Thyroid gland (tissue), 4 donors: ENCODE results near the gene NLRX1. TPM values are rescaled to one million over a fixed set of nuclear protein-coding genes. Genes with fewer than 3 reads are reported as not detected.

Source experiments
- DNase-seq, 2 donors: peaks; one replicate each; pipeline ENCODE4 v3.0.0-alpha.2; 2019
- H3K27ac ChIP-seq, 3 donors: fragments of 200-600 bp; sonication (generic); 1 replicate in 2 of 3; 2 replicates in 1 of 3; pipeline ENCODE4 v1.5.1; 2016 to 2019; ENCODE audit warnings: mild to moderate bottlenecking in 1 of 3, moderate library complexity in 1 of 3
- H3K27me3 ChIP-seq: fragments of 200-600 bp; sonication (generic); one replicate; pipeline ENCODE4 v1.5.1; 2019
- H3K36me3 ChIP-seq, 2 donors: fragments of 200-600 bp; sonication (generic); one replicate each; pipeline ENCODE4 v1.5.1; 2016 to 2019
- H3K4me1 ChIP-seq, 2 donors: fragments of 200-600 bp; sonication (generic); one replicate each; pipeline ENCODE4 v1.5.1; 2017 to 2019
- H3K4me3 ChIP-seq, 3 donors: fragments of 200-600 bp; sonication (generic); replicated peaks in 1 of 3; 1 replicate in 2 of 3; 2 replicates in 1 of 3; pipeline ENCODE4 v1.5.1; 2016; ENCODE audit warnings: mild to moderate bottlenecking in 1 of 3
- H3K9me3 ChIP-seq: fragments of 200-600 bp; sonication (generic); one replicate; pipeline ENCODE4 v1.5.1; 2017
- CTCF ChIP-seq, 6 experiments: fragments of 200-600 bp in 3 of 6; fragments of 450-650 bp in 3 of 6; sonication (generic) in 3 of 6; IDR thresholded peaks; one replicate each; pipeline ENCODE4 v1.5.1; 2016 to 2019; ENCODE audit warnings: antibody characterized with exemption in 6 of 6, mild to moderate bottlenecking in 2 of 6, inconsistent platforms in 1 of 6, moderate library complexity in 1 of 6
- POLR2A ChIP-seq, 2 donors: fragments of 450-650 bp; IDR thresholded peaks; one replicate each; pipeline ENCODE4 v1.6.1; 2017; ENCODE audit warnings: antibody characterized with exemption in 2 of 2, mild to moderate bottlenecking in 2 of 2, moderate library complexity in 1 of 2
- WGBS, 2 donors: methylation state at CpG; one replicate each; pipeline ENCODE4 v1.1.5; 2017; 5-methylcytosine and 5-hydroxymethylcytosine counted together
- intact Hi-C: fragments of 100-400 bp; cut with DNase I; formaldehyde crosslinking; loops from one replicate; pipeline ENCODE4 v1.15.1; 2023
- total RNA-seq, 4 donors: library from RNA; depleted of rRNA; stranded (reverse); fragments of >200 nt; gene quantifications; one replicate each; pipeline ENCODE4 v1.2.3, GENCODE V29; 2016

NLRX1 gene
- total RNA-seq, 4 donors from 2014 or later = 13.3 to 33.1 (median 19.5) TPM

GRCh38 chr11:119149018-119149785 lies 19.3 kb upstream of the NLRX1 start, which contains the start of gene ABCG4:
Gene ABCG4 (plus strand): TSS chr11:119149052. CDS start chr11:119149966, 914 bp downstream.
- H3K27ac ChIP-seq = no peak within 1 kb of the TSS
- intact Hi-C loops = loop anchor here (5.0 kb wide), 1 partner anchor 48 kb away; no protein-coding TSS in a partner anchor
- peak; percentile 24 for DNase-seq
- peak within 1 kb of the TSS; percentile 22 to 42 (median 32) for H3K4me3 ChIP-seq
- H3K9me3 ChIP-seq = no peaks in the 10 kb centered on the region
- 0 to 1% methylated on average over 12 to 29 of the region's 73 CpGs for WGBS, 2 donors
- peaks cover 6 to 13% of the 10 kb centered on the region in 2 donors for H3K4me1 ChIP-seq
- TF ChIP-seq CTCF (IDR thresholded peaks at IDR 0.05) (no peak), POLR2A (IDR thresholded peaks at IDR 0.05) (no peak)
- H3K27me3 ChIP-seq = peaks cover 4% of the 10 kb centered on the region
- no peaks in the 10 kb centered on the region for H3K36me3 ChIP-seq

GRCh38 chr11:119149786-119150275 lies 18.7 kb upstream of the NLRX1 start:
- intact Hi-C loops = loop anchor here (5.0 kb wide), 1 partner anchor 47 kb away; no protein-coding TSS in a partner anchor

DNA sequence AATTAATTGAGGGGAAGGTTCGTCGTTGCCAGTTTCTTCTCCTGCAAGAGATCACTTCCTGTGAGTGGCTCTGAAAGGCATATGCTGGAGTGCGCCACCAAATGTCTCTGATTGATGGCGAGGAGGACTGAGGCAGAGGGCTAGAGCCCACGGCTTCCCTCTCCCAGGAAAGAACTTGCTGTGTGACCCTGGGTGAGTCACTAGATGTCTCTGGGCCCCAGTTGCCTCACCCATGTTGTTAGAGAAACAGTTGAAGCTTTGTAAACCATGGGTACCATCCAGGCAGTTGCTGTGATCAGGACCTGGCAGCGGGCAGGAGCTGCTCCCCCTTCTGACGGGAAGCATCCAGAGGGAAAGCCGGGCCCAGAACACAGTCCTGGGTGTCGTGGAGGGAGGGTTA lies 16.5 kb upstream of the NLRX1 start:
- Histone ChIP-seq H3K4me1 (peaks cover 12 to 16% of the 10 kb centered on the region in 2 donors), H3K4me3 (no peak overlapping the region), H3K27me3 (peaks cover 4% of the 10 kb centered on the region), H3K9me3 (no peaks in the 10 kb centered on the region), H3K36me3 (no peaks in the 10 kb centered on the region), H3K27ac (no peak overlapping the region)
- 82 to 93% methylated on average over 9 of the region's 9 CpGs for WGBS, 2 donors
- TF ChIP-seq CTCF (IDR thresholded peaks at IDR 0.05) = no peak
- TF ChIP-seq POLR2A (IDR thresholded peaks at IDR 0.05) = no peak
- DNase-seq = no peak
- intact Hi-C loops = no loop called here

More at GRCh38 chr11:119149786-119150275, 18.7 kb upstream of the NLRX1 start:
- no peak for TF ChIP-seq CTCF (IDR thresholded peaks at IDR 0.05)
- TF ChIP-seq POLR2A (IDR thresholded peaks at IDR 0.05) = no peak
- H3K27me3 ChIP-seq = peaks cover 4% of the 10 kb centered on the region
- H3K27ac ChIP-seq = no peak overlapping the region
- WGBS, 2 donors = 24 to 30% methylated on average over 14 to 16 of the region's 33 CpGs
- peak in 1 of 2 donors; percentile 8 for DNase-seq
- peak overlapping the region in 1 of 3 donors; percentile 32 for H3K4me3 ChIP-seq
- peaks cover 6 to 9% of the 10 kb centered on the region in 2 donors for H3K4me1 ChIP-seq
- no peaks in the 10 kb centered on the region for H3K36me3 ChIP-seq
- H3K9me3 ChIP-seq = no peaks in the 10 kb centered on the region

- TF ChIP-seq CTCF (IDR thresholded peaks at IDR 0.05) (no peak), POLR2A (IDR thresholded peaks at IDR 0.05) (no peak)
- Histone ChIP-seq H3K4me1 (peaks cover 12 to 16% of the 10 kb centered on the region in 2 donors), H3K9me3 (no peaks in the 10 kb centered on the region), H3K36me3 (no peaks in the 10 kb centered on the region), H3K4me3 (no peak overlapping the region), H3K27me3 (peaks cover 4% of the 10 kb centered on the region), H3K27ac (no peak overlapping the region)
- intact Hi-C loops = no loop called here
- WGBS, 2 donors = 94% methylated on average over 4 of the region's 4 CpGs
- DNase-seq = no peak
Measured at GRCh38 chr11:119152604-119153003, 15.9 kb upstream of the NLRX1 start.
